ENCODE data around the gene MDFIC.

Gene MDFIC

GRCh38 chr7:114928060-114928459 is 6.2 kb downstream of the MDFIC start:
- no peak for DNase-seq (ENCODE audit: low spot score)

GRCh38 chr7:114929570-114929969 is 7.7 kb downstream of the MDFIC start:
- no peak for DNase-seq (ENCODE audit: low spot score)

- DNase-seq (ENCODE audit: low spot score) = no peak
These were observed 8.3 kb downstream of the MDFIC start for GRCh38 chr7:114930107-114930661.

- no peak for DNase-seq (ENCODE audit: low spot score)
These were observed 9.1 kb downstream of the MDFIC start for GRCh38 chr7:114930829-114931655.

- no peak for DNase-seq (ENCODE audit: low spot score)
These were observed 9.7 kb downstream of the MDFIC start for GRCh38 chr7:114931656-114932011.

GRCh38 chr7:114932991-114933390 is 11.1 kb downstream of the MDFIC start:
- DNase-seq (ENCODE audit: low spot score) = no peak

GRCh38 chr7:114933658-114934057 is 11.8 kb downstream of the MDFIC start:
- DNase-seq (ENCODE audit: low spot score) = no peak

- no peak for DNase-seq (ENCODE audit: low spot score)
These were observed 12.2 kb downstream of the MDFIC start for GRCh38 chr7:114934086-114934485.

GRCh38 chr7:114934713-114935112 is 12.8 kb downstream of the MDFIC start:
- no peak for DNase-seq (ENCODE audit: low spot score)

GRCh38 chr7:114936471-114936870 is 14.6 kb downstream of the MDFIC start:
- no peak for DNase-seq (ENCODE audit: low spot score)

GRCh38 chr7:114937446-114937845 is 15.6 kb downstream of the MDFIC start:
- no peak for DNase-seq (ENCODE audit: low spot score)

- no peak for DNase-seq (ENCODE audit: low spot score)
These were observed 16.9 kb downstream of the MDFIC start for GRCh38 chr7:114938785-114939184.

- no peak for DNase-seq (ENCODE audit: low spot score)
These were observed 17.7 kb downstream of the MDFIC start for GRCh38 chr7:114939484-114940097.

- DNase-seq (ENCODE audit: low spot score) = no peak
These were observed 18.3 kb downstream of the MDFIC start for GRCh38 chr7:114940220-114940619.

GRCh38 chr7:114941692-114942091 is 19.8 kb downstream of the MDFIC start:
- DNase-seq (ENCODE audit: low spot score) = no peak

GRCh38 chr7:114942446-114943175 is 20.7 kb downstream of the MDFIC start:
- no peak for DNase-seq (ENCODE audit: low spot score)

- DNase-seq (ENCODE audit: low spot score) = no peak
These were observed 21.6 kb downstream of the MDFIC start for GRCh38 chr7:114943530-114943929.

- no peak for DNase-seq (ENCODE audit: low spot score)
These were observed 22.3 kb downstream of the MDFIC start for GRCh38 chr7:114943953-114944744.

GRCh38 chr7:114944745-114945625 is 23.1 kb downstream of the MDFIC start:
- no peak for DNase-seq (ENCODE audit: low spot score)

GRCh38 chr7:114949231-114949630 is 27.3 kb downstream of the MDFIC start:
- no peak for DNase-seq (ENCODE audit: low spot score)

- no peak for DNase-seq (ENCODE audit: low spot score)
These were observed 30.4 kb downstream of the MDFIC start for GRCh38 chr7:114952296-114952695.
